ENCODE data around the gene CAMK1D.

DNA sequence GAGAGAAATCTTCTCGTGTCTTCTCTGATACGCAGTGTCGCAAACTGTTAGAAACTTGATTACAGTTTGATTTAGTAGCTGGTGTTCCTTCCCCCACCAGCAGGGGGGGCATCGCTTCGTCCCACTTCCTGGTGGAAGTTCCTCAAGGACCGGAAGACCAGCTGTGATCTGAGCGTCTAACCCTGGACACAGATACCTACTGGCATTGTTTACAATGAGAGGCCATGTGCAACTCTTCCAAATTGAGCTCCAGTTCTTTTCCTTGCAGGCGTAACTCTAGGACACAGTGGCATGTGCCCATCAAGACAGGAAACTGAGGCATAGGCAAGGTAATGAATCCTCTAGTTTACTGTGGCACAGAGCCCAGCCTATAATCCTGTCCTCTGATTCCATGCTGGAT, 433.2 kb downstream of the CAMK1D start:
- TF ChIP-seq POLR2A (IDR thresholded peaks at IDR 0.05) (no peak), EP300 (IDR thresholded peaks at IDR 0.05) (no peak)
- TF ChIP-seq, protein P1, sequence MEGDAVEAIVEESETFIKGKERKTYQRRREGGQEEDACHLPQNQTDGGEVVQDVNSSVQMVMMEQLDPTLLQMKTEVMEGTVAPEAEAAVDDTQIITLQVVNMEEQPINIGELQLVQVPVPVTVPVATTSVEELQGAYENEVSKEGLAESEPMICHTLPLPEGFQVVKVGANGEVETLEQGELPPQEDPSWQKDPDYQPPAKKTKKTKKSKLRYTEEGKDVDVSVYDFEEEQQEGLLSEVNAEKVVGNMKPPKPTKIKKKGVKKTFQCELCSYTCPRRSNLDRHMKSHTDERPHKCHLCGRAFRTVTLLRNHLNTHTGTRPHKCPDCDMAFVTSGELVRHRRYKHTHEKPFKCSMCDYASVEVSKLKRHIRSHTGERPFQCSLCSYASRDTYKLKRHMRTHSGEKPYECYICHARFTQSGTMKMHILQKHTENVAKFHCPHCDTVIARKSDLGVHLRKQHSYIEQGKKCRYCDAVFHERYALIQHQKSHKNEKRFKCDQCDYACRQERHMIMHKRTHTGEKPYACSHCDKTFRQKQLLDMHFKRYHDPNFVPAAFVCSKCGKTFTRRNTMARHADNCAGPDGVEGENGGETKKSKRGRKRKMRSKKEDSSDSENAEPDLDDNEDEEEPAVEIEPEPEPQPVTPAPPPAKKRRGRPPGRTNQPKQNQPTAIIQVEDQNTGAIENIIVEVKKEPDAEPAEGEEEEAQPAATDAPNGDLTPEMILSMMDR (IDR thresholded peaks at IDR 0.05): peak; percentile 34 to 62 (median 48)
